Measurements from ENCODE around the gene DPY30.
A peak's percentile ranks its signal among the peaks of the same experiment; 100 is the strongest.

Gene DPY30

GRCh38 chr2:31983762-31984467 lies 55.7 kb downstream of the DPY30 start:
- no peak for TF ChIP-seq CTCF (IDR thresholded peaks at IDR 0.05; ENCODE audit: low read depth, low read length)
- DNase-seq (ENCODE audit: low read depth in 2 of 2), result no peak
- H3K4me3 ChIP-seq (replicated peaks in 1 of 2; ENCODE audit: low read depth in 2 of 2, low read length in 2 of 2), result no peak overlapping the region

GRCh38 chr2:31980674-31981356 lies 58.8 kb downstream of the DPY30 start:
- DNase-seq (ENCODE audit: low read depth in 2 of 2), result peak; percentile 58 to 62
- no peak overlapping the region for H3K4me3 ChIP-seq (replicated peaks in 1 of 2; ENCODE audit: low read depth in 2 of 2, low read length in 2 of 2)
- TF ChIP-seq CTCF (IDR thresholded peaks at IDR 0.05; ENCODE audit: low read depth, low read length), result peak; percentile 11

GRCh38 chr2:31979956-31980355 lies 59.6 kb downstream of the DPY30 start:
- DNase-seq (ENCODE audit: low read depth in 2 of 2), result peak in 1 of 2 donors; percentile 45
- no peak for TF ChIP-seq CTCF (IDR thresholded peaks at IDR 0.05; ENCODE audit: low read depth, low read length)

GRCh38 chr2:31979018-31979417 lies 60.6 kb downstream of the DPY30 start:
- no peak for DNase-seq (ENCODE audit: low read depth in 2 of 2)
- no peak overlapping the region for H3K4me3 ChIP-seq (replicated peaks in 1 of 2; ENCODE audit: low read depth in 2 of 2, low read length in 2 of 2)
- TF ChIP-seq CTCF (IDR thresholded peaks at IDR 0.05; ENCODE audit: low read depth, low read length), result no peak

More at GRCh38 chr2:31979956-31980355, 59.6 kb downstream of the DPY30 start:
- no peak overlapping the region for H3K4me3 ChIP-seq (replicated peaks in 1 of 2; ENCODE audit: low read depth in 2 of 2, low read length in 2 of 2)

- DNase-seq (ENCODE audit: low read depth in 2 of 2), result no peak
- TF ChIP-seq CTCF (IDR thresholded peaks at IDR 0.05; ENCODE audit: low read depth, low read length), result no peak
- H3K4me3 ChIP-seq (replicated peaks in 1 of 2; ENCODE audit: low read depth in 2 of 2, low read length in 2 of 2), result no peak overlapping the region
Measured at GRCh38 chr2:31978436-31978835, 61.2 kb downstream of the DPY30 start.

Measured in cardiac fibroblast (primary cell).